ENCODE data around the gene EYS. TPM values are rescaled to one million over a fixed set of nuclear protein-coding genes. Genes with fewer than 3 reads are reported as not detected.

The EYS gene
- polyA plus RNA-seq, 2 of the 4 experiments (the other 2 are of a cell fraction): 0.03 to 0.06 TPM

- Histone ChIP-seq H3K27ac (no peak overlapping the region), H3K4me2 (no peak overlapping the region), H3K9me3 (no peaks in the 10 kb centered on the region), H3K4me3 (no peak overlapping the region), H3K4me1 (no peaks in the 10 kb centered on the region)
- ATAC-seq (no peak), FAIRE-seq (no peak), DNase-seq (ENCODE audit: low read depth in 1 of 2, low spot score in 1 of 2) (no peak)
- TF ChIP-seq, protein P1, sequence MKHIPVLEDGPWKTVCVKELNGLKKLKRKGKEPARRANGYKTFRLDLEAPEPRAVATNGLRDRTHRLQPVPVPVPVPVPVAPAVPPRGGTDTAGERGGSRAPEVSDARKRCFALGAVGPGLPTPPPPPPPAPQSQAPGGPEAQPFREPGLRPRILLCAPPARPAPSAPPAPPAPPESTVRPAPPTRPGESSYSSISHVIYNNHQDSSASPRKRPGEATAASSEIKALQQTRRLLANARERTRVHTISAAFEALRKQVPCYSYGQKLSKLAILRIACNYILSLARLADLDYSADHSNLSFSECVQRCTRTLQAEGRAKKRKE (CRISPR knock-in tag; IDR thresholded peaks at IDR 0.05; ENCODE audit: low read depth): no peak
- TF ChIP-seq EHF (CRISPR knock-in tag; IDR thresholded peaks at IDR 0.05) (no peak), USF2 (IDR thresholded peaks at IDR 0.05) (no peak), RARB (CRISPR knock-in tag; IDR thresholded peaks at IDR 0.05) (no peak), POLR2A (IDR thresholded peaks at IDR 0.05; ENCODE audit: low read length) (no peak), TFCP2L1 (CRISPR knock-in tag; IDR thresholded peaks at IDR 0.05) (no peak), POLR2AphosphoS2 (conservative IDR thresholded peaks at IDR 0.05; ENCODE audit: low read length) (no peak), HOXA7 (CRISPR knock-in tag; IDR thresholded peaks at IDR 0.05) (no peak)
- CTCF ChIA-PET: no interaction called here
- 71% methylated on average over 3 of the region's 3 CpGs for WGBS (ENCODE audit: missing lambda C conversion rate)
- POLR2A ChIA-PET: no interaction called here
Measured at GRCh38 chr6:65692109-65692508, 14.9 kb downstream of the EYS start.

- DNase-seq (ENCODE audit: low read depth in 1 of 2, low spot score in 1 of 2) (no peak), ATAC-seq (no peak), FAIRE-seq (no peak)
- Histone ChIP-seq H3K4me1 (no peaks in the 10 kb centered on the region), H3K4me3 (no peak overlapping the region), H3K27ac (no peak overlapping the region), H3K4me2 (no peak overlapping the region), H3K9me3 (no peaks in the 10 kb centered on the region)
- ChIA-PET POLR2A (no interaction called here), CTCF (no interaction called here)
- TF ChIP-seq MAFK (IDR thresholded peaks at IDR 0.05; ENCODE audit: partially characterized antibody) (peak; percentile 29), PHF8 (IDR thresholded peaks at IDR 0.05; ENCODE audit: borderline replicate concordance, low read depth) (no peak)
Measured at GRCh38 chr6:65680232-65680631, 26.8 kb downstream of the EYS start.

GRCh38 chr6:65671922-65672321, 35.1 kb downstream of the EYS start:
- Histone ChIP-seq H3K9me3 (no peaks in the 10 kb centered on the region), H3K4me2 (no peak overlapping the region), H3K27ac (no peak overlapping the region), H3K4me1 (no peaks in the 10 kb centered on the region; the same call in 2 of the 3 replicates), H3K4me3 (no peak overlapping the region)
- no peak for TF ChIP-seq BCL3 (IDR thresholded peaks at IDR 0.05)
- TF ChIP-seq HMGXB4 (CRISPR knock-in tag; IDR thresholded peaks at IDR 0.05; ENCODE audit: borderline replicate concordance): no peak
- no peak for TF ChIP-seq CHD2 (IDR thresholded peaks at IDR 0.05; ENCODE audit: low read length, partially characterized antibody)
- TF ChIP-seq HOXA7 (CRISPR knock-in tag; IDR thresholded peaks at IDR 0.05): no peak
- no peak for TF ChIP-seq NFE2L2 (conservative IDR thresholded peaks at IDR 0.05; ENCODE audit: low read length)
- no peak for TF ChIP-seq REST (IDR thresholded peaks at IDR 0.05)
- no peak for TF ChIP-seq MAFK (IDR thresholded peaks at IDR 0.05; ENCODE audit: partially characterized antibody)
- no peak for TF ChIP-seq HDAC2 (IDR thresholded peaks at IDR 0.05)
- no peak for TF ChIP-seq POLR2AphosphoS2 (conservative IDR thresholded peaks at IDR 0.05; ENCODE audit: low read length)
- WGBS (ENCODE audit: missing lambda C conversion rate): 7% methylated on average over 1 of the region's 1 CpG
- CTCF ChIA-PET: no interaction called here
- DNase-seq (ENCODE audit: low read depth in 1 of 2, low spot score in 1 of 2) (peak in 1 of 2 experiments; percentile 4), FAIRE-seq (no peak), ATAC-seq (no peak)
- POLR2A ChIA-PET: no interaction called here

Data from A549 (cell line).